Coronary artery (tissue), 2 donors: ENCODE measurements around the gene KLF13.
"Not testable (repeated sequence)": the region's sequence is repeated elsewhere in the genome, so short reads cannot be mapped to it uniquely, and the experiment has no call there.

ENCODE experiments used
- DNase-seq: peaks from one replicate; pipeline ENCODE4 v3.0.0-alpha.2; 2017; ENCODE audit warnings: low spot score
- H3K27ac ChIP-seq, 2 donors: fragments of 200-600 bp; sonication (generic); one replicate each; pipeline ENCODE4 v1.5.1; 2016 to 2019
- H3K4me3 ChIP-seq: fragments of 200-600 bp; sonication (generic); 2 replicates; pipeline ENCODE4 v1.5.1; 2016; ENCODE audit warnings: mild to moderate bottlenecking, moderate library complexity
- TF ChIP-seq, protein P1 (sequence below): fragments of 200-600 bp; sonication (generic); IDR thresholded peaks from one replicate; pipeline ENCODE4 v1.5.1; 2019; ENCODE audit warnings: antibody characterized with exemption

Gene KLF13

GRCh38 chr15:31347981-31348803 is 21.6 kb downstream of the KLF13 start:
- Histone ChIP-seq H3K4me3 (no peak overlapping the region), H3K27ac (no peak overlapping the region)
- TF ChIP-seq, protein P1, sequence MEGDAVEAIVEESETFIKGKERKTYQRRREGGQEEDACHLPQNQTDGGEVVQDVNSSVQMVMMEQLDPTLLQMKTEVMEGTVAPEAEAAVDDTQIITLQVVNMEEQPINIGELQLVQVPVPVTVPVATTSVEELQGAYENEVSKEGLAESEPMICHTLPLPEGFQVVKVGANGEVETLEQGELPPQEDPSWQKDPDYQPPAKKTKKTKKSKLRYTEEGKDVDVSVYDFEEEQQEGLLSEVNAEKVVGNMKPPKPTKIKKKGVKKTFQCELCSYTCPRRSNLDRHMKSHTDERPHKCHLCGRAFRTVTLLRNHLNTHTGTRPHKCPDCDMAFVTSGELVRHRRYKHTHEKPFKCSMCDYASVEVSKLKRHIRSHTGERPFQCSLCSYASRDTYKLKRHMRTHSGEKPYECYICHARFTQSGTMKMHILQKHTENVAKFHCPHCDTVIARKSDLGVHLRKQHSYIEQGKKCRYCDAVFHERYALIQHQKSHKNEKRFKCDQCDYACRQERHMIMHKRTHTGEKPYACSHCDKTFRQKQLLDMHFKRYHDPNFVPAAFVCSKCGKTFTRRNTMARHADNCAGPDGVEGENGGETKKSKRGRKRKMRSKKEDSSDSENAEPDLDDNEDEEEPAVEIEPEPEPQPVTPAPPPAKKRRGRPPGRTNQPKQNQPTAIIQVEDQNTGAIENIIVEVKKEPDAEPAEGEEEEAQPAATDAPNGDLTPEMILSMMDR: no peak
- no peak for DNase-seq

DNA sequence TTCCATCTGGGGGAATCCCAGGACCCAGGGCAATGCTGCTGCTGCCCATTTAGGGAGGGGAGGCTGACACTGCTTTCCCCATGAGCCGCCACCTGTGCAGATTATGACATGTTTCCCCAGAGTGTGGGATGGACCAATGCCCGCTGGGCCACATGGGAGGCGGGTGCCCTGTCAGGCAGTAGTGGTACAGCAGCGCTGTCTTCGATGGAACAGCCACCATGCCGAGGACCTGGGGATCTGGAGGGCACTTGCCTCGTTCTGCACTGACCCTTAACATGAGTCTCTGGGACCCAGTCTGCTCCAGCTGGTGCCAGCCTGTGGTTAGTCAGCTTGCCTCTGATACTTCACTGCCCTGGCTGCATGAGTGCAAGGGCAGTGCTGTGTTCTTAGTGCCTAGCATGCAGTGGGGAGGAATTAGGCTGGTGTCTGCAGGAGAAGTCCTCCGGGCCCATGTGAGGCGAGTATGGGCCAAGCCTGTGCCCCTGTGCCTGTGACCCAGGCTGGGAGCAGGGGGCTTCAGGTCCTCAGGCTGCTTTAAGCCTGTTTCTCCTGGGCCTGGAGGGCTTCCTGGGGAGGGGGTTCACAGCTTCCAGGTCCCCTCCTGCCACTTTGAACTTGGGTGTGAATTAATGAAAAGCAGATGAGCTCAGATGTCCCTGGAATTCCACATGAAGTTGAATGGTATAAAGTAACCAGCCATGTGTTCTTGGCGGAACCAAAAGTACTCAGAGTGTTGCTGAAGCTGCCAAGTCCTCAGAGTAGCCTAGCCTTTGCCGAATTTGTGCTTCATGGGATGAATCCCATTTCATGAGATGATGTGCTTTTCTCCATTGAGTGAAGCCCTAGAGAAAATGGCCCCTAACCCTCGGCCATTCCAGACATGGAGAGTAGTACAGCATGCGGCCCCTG is 22.9 kb downstream of the KLF13 start:
- peak overlapping the region; percentile 16 to 66 for H3K27ac ChIP-seq
- no peak for DNase-seq
- TF ChIP-seq, protein P1: no peak
- H3K4me3 ChIP-seq: no peak overlapping the region

DNA sequence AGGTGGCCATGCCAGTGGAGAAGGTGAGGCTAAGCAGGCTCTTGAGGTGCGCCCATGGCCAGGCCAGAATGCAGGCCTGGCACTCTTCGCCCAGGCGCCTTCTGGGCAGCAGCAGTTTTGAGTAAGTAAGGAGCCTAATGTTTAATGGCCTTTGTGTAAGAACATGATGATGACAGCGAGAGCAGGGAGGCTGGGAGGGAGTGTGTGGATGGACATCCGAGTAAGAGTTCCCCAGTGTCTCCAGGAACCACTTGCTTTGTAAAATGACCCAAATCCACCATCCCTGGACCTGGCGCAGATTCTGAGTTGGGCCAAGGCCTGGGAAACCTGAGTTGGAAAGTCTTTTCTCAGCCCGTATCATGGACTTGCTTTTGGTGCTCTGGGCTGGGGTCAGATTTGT is 24.1 kb downstream of the KLF13 start:
- Histone ChIP-seq H3K27ac (peak overlapping the region in 1 of 2 donors; percentile 66), H3K4me3 (no peak overlapping the region)
- DNase-seq: no peak
- TF ChIP-seq, protein P1: no peak

GRCh38 chr15:31352339-31352751 is 25.7 kb downstream of the KLF13 start:
- TF ChIP-seq, protein P1: no peak
- DNase-seq: no peak
- Histone ChIP-seq H3K4me3 (no peak overlapping the region), H3K27ac (peak overlapping the region; percentile 73 to 91)

GRCh38 chr15:31352911-31353811 is 26.5 kb downstream of the KLF13 start:
- Histone ChIP-seq H3K4me3 (peak overlapping the region; percentile 51), H3K27ac (peak overlapping the region; percentile 73 to 91)
- DNase-seq: peak; percentile 84
- TF ChIP-seq, protein P1: no peak

- DNase-seq: no peak
- peak overlapping the region; percentile 73 to 91 for H3K27ac ChIP-seq
- TF ChIP-seq, protein P1: no peak
- peak overlapping the region; percentile 51 for H3K4me3 ChIP-seq
Observed at GRCh38 chr15:31353931-31354330, 27.3 kb downstream of the KLF13 start.

GRCh38 chr15:31356097-31356496 is 29.5 kb downstream of the KLF13 start:
- peak overlapping the region in 1 of 2 donors; percentile 0 for H3K27ac ChIP-seq
- not testable (repeated sequence) for H3K4me3 ChIP-seq, DNase-seq
